DMS 273 (cell line): Measurements from ENCODE around the gene DNAH2.
"Not testable (repeated sequence)": the region's sequence is repeated elsewhere in the genome, so short reads cannot be mapped to it uniquely, and the experiment has no call there.

Experiments
- DNase-seq: peaks from one replicate; lab custom pipeline; 2025; ENCODE audit not compliant: unreplicated experiment; lab: John Stamatoyannopoulos, UW

Gene DNAH2

GRCh38 chr17:7849751-7850504 lies 132.4 kb downstream of the DNAH2 start:
- no peak for DNase-seq

- DNase-seq: no peak
Observed at GRCh38 chr17:7850701-7851437, 133.3 kb downstream of the DNAH2 start.

- DNase-seq: peak; percentile 63
Observed at GRCh38 chr17:7851438-7852261, 134.1 kb downstream of the DNAH2 start.

- DNase-seq: no peak
Observed at GRCh38 chr17:7852262-7852670, 134.7 kb downstream of the DNAH2 start.

- no peak for DNase-seq
Observed at GRCh38 chr17:7852919-7853690, 135.6 kb downstream of the DNAH2 start.

GRCh38 chr17:7853691-7854038 lies 136.1 kb downstream of the DNAH2 start:
- no peak for DNase-seq

- DNase-seq: no peak
Observed at GRCh38 chr17:7854078-7854777, 136.7 kb downstream of the DNAH2 start.

- DNase-seq: no peak
Observed at GRCh38 chr17:7854851-7855659, 137.5 kb downstream of the DNAH2 start, which contains the start of gene TMEM88. Gene TMEM88 (plus strand): TSS chr17:7855066. CDS start chr17:7855075, 9 bp downstream.

- no peak for DNase-seq
Observed at GRCh38 chr17:7855660-7856010, 138.1 kb downstream of the DNAH2 start.

- DNase-seq: peak; percentile 58
Observed at GRCh38 chr17:7856011-7856810, 138.7 kb downstream of the DNAH2 start.

- peak; percentile 98 for DNase-seq
Observed at GRCh38 chr17:7856811-7857712, 139.5 kb downstream of the DNAH2 start, which contains the start of gene NAA38. Gene NAA38 (minus strand): TSS chr17:7857559. CDS start chr17:7857463, 96 bp downstream.

GRCh38 chr17:7857713-7858521 lies 140.4 kb downstream of the DNAH2 start, which contains the start of gene CYB5D1:
Gene CYB5D1 (plus strand): TSS chr17:7858003. CDS start chr17:7858135, 132 bp downstream.
- peak; percentile 93 for DNase-seq

GRCh38 chr17:7858522-7858810 lies 140.9 kb downstream of the DNAH2 start:
- DNase-seq: peak; percentile 79

- no peak for DNase-seq
Observed at GRCh38 chr17:7859028-7859427, 141.5 kb downstream of the DNAH2 start.

GRCh38 chr17:7862692-7863437 lies 145.3 kb downstream of the DNAH2 start:
- DNase-seq: peak; percentile 78

- DNase-seq: not testable (repeated sequence)
Observed at GRCh38 chr17:7864384-7864783, 146.8 kb downstream of the DNAH2 start.
